Measurements from ENCODE around the gene MTERF4.

DNA sequence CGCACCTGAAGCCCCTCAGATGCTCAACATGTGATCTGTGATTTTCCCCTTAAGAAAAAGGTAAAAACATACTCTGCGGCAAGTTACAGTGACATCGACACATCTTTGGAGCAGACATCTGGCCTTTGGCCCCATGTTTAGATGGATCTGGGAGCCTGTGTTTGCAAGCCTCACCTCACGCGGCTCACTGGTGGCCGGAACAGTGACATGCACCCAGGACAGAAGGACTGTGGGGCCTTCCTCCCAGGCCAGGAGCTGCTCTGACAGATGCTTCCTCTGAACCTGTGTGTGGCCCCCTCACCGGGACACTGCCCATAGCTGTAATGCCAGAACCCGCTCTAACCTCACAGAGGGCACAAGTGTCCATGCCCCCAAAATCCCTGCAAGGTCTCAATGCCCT is 34.1 kb upstream of the MTERF4 start:
- TF ChIP-seq, protein P1, sequence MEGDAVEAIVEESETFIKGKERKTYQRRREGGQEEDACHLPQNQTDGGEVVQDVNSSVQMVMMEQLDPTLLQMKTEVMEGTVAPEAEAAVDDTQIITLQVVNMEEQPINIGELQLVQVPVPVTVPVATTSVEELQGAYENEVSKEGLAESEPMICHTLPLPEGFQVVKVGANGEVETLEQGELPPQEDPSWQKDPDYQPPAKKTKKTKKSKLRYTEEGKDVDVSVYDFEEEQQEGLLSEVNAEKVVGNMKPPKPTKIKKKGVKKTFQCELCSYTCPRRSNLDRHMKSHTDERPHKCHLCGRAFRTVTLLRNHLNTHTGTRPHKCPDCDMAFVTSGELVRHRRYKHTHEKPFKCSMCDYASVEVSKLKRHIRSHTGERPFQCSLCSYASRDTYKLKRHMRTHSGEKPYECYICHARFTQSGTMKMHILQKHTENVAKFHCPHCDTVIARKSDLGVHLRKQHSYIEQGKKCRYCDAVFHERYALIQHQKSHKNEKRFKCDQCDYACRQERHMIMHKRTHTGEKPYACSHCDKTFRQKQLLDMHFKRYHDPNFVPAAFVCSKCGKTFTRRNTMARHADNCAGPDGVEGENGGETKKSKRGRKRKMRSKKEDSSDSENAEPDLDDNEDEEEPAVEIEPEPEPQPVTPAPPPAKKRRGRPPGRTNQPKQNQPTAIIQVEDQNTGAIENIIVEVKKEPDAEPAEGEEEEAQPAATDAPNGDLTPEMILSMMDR (IDR thresholded peaks at IDR 0.05): no peak
- TF ChIP-seq POLR2A (IDR thresholded peaks at IDR 0.05): no peak
- TF ChIP-seq EP300 (IDR thresholded peaks at IDR 0.05): no peak
